ENCODE results near the gene SLC25A12.

GRCh38 chr2:171788316-171788993 lies 105.6 kb downstream of the SLC25A12 start:
- TF ChIP-seq CTCF (IDR thresholded peaks at IDR 0.05) (no peak), POLR2A (IDR thresholded peaks at IDR 0.05) (no peak)

Measured in Peyer's patch (tissue), 4 donors.